Panc1 (cell line): ENCODE results near the gene CLSTN2. TPM values are rescaled to one million over a fixed set of nuclear protein-coding genes. Genes with fewer than 3 reads are reported as not detected.

Source experiments
- ATAC-seq: fragments of 200-7000 bp; cut with Tn5 transposase; 2 replicates; pipeline ENCODE4 v1.9.1; 2020; ENCODE audit warnings: mild to moderate bottlenecking, moderate library complexity
- BruUV-seq: library from RNA; stranded (reverse); fragments of 400-500 nt; replicated peaks from 2 replicates; lab custom pipeline; 2021; lab: Mats Ljungman, UMichigan
- CTCF ChIA-PET: fragments of 300-600 bp; sonication (Branson Sonifier 250); formaldehyde crosslinking; loops from one replicate; lab custom pipeline; 2022; ENCODE audit warnings: antibody characterized with exemption; lab: Charles Lee
- POLR2A ChIA-PET: fragments of 300-600 bp; sonication (Branson Sonifier 250); formaldehyde crosslinking; loops from one replicate; lab custom pipeline; 2022; ENCODE audit warnings: antibody characterized with exemption; lab: Charles Lee
- DNase-seq: peaks from one replicate; pipeline ENCODE4 v3.0.0-alpha.2; 2010; ENCODE audit warnings: low read depth, low spot score
- H3K27ac ChIP-seq: 2 replicates; pipeline ENCODE4 v1.5.1; 2011; ENCODE audit warnings: mild to moderate bottlenecking, low read length, inconsistent platforms
- H3K27me3 ChIP-seq: fragments of 200-500 bp; sonication (Bioruptor generic); 2 replicates; pipeline ENCODE4 v1.6.0; 2014; ENCODE audit warnings: low read length, inconsistent platforms; ENCODE audit not compliant: control insufficient read depth, insufficient read depth
- H3K36me3 ChIP-seq: fragments of 200-500 bp; sonication (Bioruptor generic); 2 replicates; pipeline ENCODE4 v1.5.1; 2014; ENCODE audit warnings: inconsistent platforms, mild to moderate bottlenecking, low read length, moderate library complexity; ENCODE audit not compliant: control insufficient read depth, insufficient read depth
- H3K4me1 ChIP-seq: 2 replicates; pipeline ENCODE4 v1.5.1; 2011; ENCODE audit warnings: inconsistent platforms, mild to moderate bottlenecking, low read length, moderate library complexity; ENCODE audit not compliant: control insufficient read depth, insufficient read depth
- H3K4me3 ChIP-seq, 2 experiments: 2 replicates each; pipeline ENCODE4 v1.5.1; 2011 to 2012; ENCODE audit warnings: low read depth in 2 of 2, low read length in 2 of 2, mild to moderate bottlenecking in 2 of 2, inconsistent platforms in 1 of 2, moderate library complexity in 1 of 2
- H3K9me3 ChIP-seq: fragments of 200-500 bp; sonication (Bioruptor generic); 2 replicates; pipeline ENCODE4 v1.5.1; 2014; ENCODE audit warnings: low read depth, mild to moderate bottlenecking, inconsistent platforms, low read length, moderate library complexity; ENCODE audit not compliant: control insufficient read depth, insufficient read depth
- POLR2AphosphoS5 ChIP-seq: IDR thresholded peaks from 2 replicates; pipeline ENCODE4 v1.6.1; 2012; ENCODE audit warnings: mild to moderate bottlenecking, low read depth, low read length, moderate library complexity
- SIN3A ChIP-seq: IDR thresholded peaks from 2 replicates; pipeline ENCODE4 v1.6.1; 2012; ENCODE audit warnings: low read depth, mild to moderate bottlenecking, low read length, moderate library complexity, borderline replicate concordance; ENCODE audit not compliant: insufficient read depth
- TCF7L2 ChIP-seq: IDR thresholded peaks from 2 replicates; pipeline ENCODE4 v1.6.1; 2011; ENCODE audit warnings: mild to moderate bottlenecking, low read depth, low read length, inconsistent platforms
- in situ Hi-C: cut with HindIII; loops from 2 replicates; pipeline ENCODE4 v1.10.0; 2016; ENCODE audit warnings: low sequenced_read_pairs, low pct_unique_long_range_greater_than_20kb
- intact Hi-C: fragments of 100-400 bp; cut with micrococcal nuclease; formaldehyde crosslinking; loops from one replicate; pipeline ENCODE4 v1.10.0; 2022; ENCODE audit not compliant: unreplicated experiment
- total RNA-seq: library from RNA; stranded (reverse); gene quantifications from one replicate; pipeline ENCODE4 v1.2.1, GENCODE V29; 2021; ENCODE audit not compliant: unreplicated experiment
- TF ChIP-seq, protein P1 (sequence below), 2 experiments: IDR thresholded peaks; 2 replicates each; pipeline ENCODE4 v1.6.1; 2011 to 2012; ENCODE audit warnings: low read depth in 2 of 2, control low read depth in 1 of 2, low read length in 1 of 2, mild to moderate bottlenecking in 1 of 2, moderate library complexity in 1 of 2; ENCODE audit not compliant: insufficient read depth in 1 of 2
- TF ChIP-seq, protein P2 (sequence below): fragments of 450-650 bp; IDR thresholded peaks from 2 replicates; pipeline ENCODE4 v1.5.1; 2017; ENCODE audit warnings: mild to moderate bottlenecking

Gene CLSTN2
- total RNA-seq, 1 experiment from 2014 or later: 0.03 TPM

- intact Hi-C loops (no loop called here), in situ Hi-C loops (no loop called here)
- Histone ChIP-seq H3K9me3 (no peaks in the 10 kb centered on the region), H3K27me3 (peaks cover 4% of the 10 kb centered on the region; the same call in 1 of the 2 replicates), H3K4me3 (no peak overlapping the region), H3K27ac (no peak overlapping the region), H3K36me3 (no peaks in the 10 kb centered on the region), H3K4me1 (no peaks in the 10 kb centered on the region)
- no TSS peak for BruUV-seq
- TF ChIP-seq, protein P1, sequence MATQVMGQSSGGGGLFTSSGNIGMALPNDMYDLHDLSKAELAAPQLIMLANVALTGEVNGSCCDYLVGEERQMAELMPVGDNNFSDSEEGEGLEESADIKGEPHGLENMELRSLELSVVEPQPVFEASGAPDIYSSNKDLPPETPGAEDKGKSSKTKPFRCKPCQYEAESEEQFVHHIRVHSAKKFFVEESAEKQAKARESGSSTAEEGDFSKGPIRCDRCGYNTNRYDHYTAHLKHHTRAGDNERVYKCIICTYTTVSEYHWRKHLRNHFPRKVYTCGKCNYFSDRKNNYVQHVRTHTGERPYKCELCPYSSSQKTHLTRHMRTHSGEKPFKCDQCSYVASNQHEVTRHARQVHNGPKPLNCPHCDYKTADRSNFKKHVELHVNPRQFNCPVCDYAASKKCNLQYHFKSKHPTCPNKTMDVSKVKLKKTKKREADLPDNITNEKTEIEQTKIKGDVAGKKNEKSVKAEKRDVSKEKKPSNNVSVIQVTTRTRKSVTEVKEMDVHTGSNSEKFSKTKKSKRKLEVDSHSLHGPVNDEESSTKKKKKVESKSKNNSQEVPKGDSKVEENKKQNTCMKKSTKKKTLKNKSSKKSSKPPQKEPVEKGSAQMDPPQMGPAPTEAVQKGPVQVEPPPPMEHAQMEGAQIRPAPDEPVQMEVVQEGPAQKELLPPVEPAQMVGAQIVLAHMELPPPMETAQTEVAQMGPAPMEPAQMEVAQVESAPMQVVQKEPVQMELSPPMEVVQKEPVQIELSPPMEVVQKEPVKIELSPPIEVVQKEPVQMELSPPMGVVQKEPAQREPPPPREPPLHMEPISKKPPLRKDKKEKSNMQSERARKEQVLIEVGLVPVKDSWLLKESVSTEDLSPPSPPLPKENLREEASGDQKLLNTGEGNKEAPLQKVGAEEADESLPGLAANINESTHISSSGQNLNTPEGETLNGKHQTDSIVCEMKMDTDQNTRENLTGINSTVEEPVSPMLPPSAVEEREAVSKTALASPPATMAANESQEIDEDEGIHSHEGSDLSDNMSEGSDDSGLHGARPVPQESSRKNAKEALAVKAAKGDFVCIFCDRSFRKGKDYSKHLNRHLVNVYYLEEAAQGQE (IDR thresholded peaks at IDR 0.05; ENCODE audit: insufficient read depth in 1 of 2, low read depth in 2 of 2, low read length in 1 of 2): no peak
- TF ChIP-seq SIN3A: no peak
- no peak for TF ChIP-seq POLR2AphosphoS5
- TF ChIP-seq, protein P2, sequence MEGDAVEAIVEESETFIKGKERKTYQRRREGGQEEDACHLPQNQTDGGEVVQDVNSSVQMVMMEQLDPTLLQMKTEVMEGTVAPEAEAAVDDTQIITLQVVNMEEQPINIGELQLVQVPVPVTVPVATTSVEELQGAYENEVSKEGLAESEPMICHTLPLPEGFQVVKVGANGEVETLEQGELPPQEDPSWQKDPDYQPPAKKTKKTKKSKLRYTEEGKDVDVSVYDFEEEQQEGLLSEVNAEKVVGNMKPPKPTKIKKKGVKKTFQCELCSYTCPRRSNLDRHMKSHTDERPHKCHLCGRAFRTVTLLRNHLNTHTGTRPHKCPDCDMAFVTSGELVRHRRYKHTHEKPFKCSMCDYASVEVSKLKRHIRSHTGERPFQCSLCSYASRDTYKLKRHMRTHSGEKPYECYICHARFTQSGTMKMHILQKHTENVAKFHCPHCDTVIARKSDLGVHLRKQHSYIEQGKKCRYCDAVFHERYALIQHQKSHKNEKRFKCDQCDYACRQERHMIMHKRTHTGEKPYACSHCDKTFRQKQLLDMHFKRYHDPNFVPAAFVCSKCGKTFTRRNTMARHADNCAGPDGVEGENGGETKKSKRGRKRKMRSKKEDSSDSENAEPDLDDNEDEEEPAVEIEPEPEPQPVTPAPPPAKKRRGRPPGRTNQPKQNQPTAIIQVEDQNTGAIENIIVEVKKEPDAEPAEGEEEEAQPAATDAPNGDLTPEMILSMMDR: no peak
- TF ChIP-seq TCF7L2: no peak
- ChIA-PET CTCF (no interaction called here), POLR2A (no interaction called here)
- no peak for DNase-seq
- no peak for ATAC-seq
Measured at GRCh38 chr3:140273542-140274195, 338.7 kb downstream of the CLSTN2 start.

DNA sequence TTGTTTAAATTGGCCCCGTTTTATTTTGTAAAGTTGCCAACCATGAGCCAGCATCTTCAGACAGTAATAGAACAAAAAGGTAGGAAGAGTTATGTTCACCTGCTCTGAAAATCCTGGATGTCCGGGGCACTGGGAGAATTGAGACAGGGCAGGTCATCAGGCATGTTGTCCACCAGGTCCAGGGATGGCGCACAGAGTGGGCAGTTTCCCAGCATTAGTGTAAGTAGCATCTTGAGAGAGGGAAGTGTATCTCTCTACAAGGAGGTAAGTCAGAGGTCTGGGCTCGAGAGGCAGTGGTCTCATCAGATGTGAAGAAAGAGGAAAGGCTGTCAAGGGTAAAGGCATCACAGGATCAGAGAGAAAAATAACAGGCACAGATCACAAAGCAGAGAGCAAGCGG is 339.4 kb downstream of the CLSTN2 start:
- BruUV-seq: no TSS peak
- Histone ChIP-seq H3K27ac (no peak overlapping the region), H3K36me3 (no peaks in the 10 kb centered on the region), H3K9me3 (no peaks in the 10 kb centered on the region), H3K4me1 (no peaks in the 10 kb centered on the region), H3K27me3 (peaks cover 2% of the 10 kb centered on the region; the same call in 1 of the 2 replicates), H3K4me3 (no peak overlapping the region)
- TF ChIP-seq, protein P2: no peak
- no peak for TF ChIP-seq TCF7L2
- no peak for TF ChIP-seq SIN3A
- TF ChIP-seq POLR2AphosphoS5: no peak
- TF ChIP-seq, protein P1 (IDR thresholded peaks at IDR 0.05; ENCODE audit: insufficient read depth in 1 of 2, low read depth in 2 of 2, low read length in 1 of 2): no peak
- no peak for ATAC-seq
- DNase-seq: no peak
- in situ Hi-C loops: no loop called here
- intact Hi-C loops: no loop called here
- ChIA-PET CTCF (no interaction called here), POLR2A (no interaction called here)
